ENCODE data around the gene RYR3.

DNA sequence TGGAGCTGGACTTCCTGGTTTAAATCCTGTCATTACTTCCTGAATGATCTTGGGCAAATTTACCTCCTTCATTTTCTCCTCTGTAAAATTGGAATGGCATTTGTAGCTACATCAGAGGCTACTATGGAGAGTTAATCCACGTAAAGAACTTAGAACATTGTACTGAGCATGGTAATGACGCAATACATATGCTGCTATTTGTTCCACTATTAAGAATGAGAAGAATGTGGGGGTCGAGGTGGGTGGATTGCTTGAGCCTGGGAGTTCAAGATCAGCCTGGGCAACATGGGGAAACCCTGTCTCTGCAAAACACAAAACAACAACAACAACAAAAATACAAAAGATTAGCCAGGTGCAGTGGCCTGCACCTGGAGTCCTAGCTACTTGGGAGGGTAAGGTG lies 250.6 kb downstream of the RYR3 start:
- no peak for TF ChIP-seq POLR2AphosphoS5 (IDR thresholded peaks at IDR 0.05)
- TF ChIP-seq, protein P1, sequence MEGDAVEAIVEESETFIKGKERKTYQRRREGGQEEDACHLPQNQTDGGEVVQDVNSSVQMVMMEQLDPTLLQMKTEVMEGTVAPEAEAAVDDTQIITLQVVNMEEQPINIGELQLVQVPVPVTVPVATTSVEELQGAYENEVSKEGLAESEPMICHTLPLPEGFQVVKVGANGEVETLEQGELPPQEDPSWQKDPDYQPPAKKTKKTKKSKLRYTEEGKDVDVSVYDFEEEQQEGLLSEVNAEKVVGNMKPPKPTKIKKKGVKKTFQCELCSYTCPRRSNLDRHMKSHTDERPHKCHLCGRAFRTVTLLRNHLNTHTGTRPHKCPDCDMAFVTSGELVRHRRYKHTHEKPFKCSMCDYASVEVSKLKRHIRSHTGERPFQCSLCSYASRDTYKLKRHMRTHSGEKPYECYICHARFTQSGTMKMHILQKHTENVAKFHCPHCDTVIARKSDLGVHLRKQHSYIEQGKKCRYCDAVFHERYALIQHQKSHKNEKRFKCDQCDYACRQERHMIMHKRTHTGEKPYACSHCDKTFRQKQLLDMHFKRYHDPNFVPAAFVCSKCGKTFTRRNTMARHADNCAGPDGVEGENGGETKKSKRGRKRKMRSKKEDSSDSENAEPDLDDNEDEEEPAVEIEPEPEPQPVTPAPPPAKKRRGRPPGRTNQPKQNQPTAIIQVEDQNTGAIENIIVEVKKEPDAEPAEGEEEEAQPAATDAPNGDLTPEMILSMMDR (IDR thresholded peaks at IDR 0.05): no peak

Data from esophagus muscularis mucosa (tissue), 3 donors.